Measurements from ENCODE around the gene MICOS13. TPM values are rescaled to one million over a fixed set of nuclear protein-coding genes. Genes with fewer than 3 reads are reported as not detected.

MICOS13 gene
- total RNA-seq, 4 donors from 2014 or later: 37.2 to 67.1 (median 58.1) TPM

GRCh38 chr19:5628461-5628860 is 51.9 kb downstream of the MICOS13 start:
- TF ChIP-seq EP300 (IDR thresholded peaks at IDR 0.05): no peak
- TF ChIP-seq POLR2AphosphoS5 (IDR thresholded peaks at IDR 0.05): no peak
- TF ChIP-seq CTCF (IDR thresholded peaks at IDR 0.05): no peak
- no peak for TF ChIP-seq POLR2A (IDR thresholded peaks at IDR 0.05)
- no peak overlapping the region for H3K27ac ChIP-seq
- 77% methylated on average over 1 of the region's 1 CpG for WGBS
- no peaks in the 10 kb centered on the region for H3K27me3 ChIP-seq
- no peak overlapping the region for H3K4me3 ChIP-seq
- no peak for DNase-seq (ENCODE audit: low spot score in 2 of 2)
- peaks cover 72% of the 10 kb centered on the region for H3K4me1 ChIP-seq
- no peaks in the 10 kb centered on the region for H3K9me3 ChIP-seq
- peaks cover 42% of the 10 kb centered on the region for H3K36me3 ChIP-seq

Other genes starting within 250 kb of the MICOS13 start
- gene ZNRF4, start 225.1 kb downstream of the MICOS13 start, total RNA-seq: not detected
- 100 to 1,000 TPM; 173 to 255 (median 185) TPM for gene TINCR, start 112.6 kb downstream of the MICOS13 start, total RNA-seq
- gene SAFB2, start 57.7 kb downstream of the MICOS13 start, total RNA-seq: 100 to 1,000 TPM in 1 of 4 donors, 10 to 100 TPM in 3; 22.9 to 105 (median 28.8) TPM
- 100 to 1,000 TPM in 1 of 4 donors, 10 to 100 TPM in 3; 46.3 to 181 (median 63.7) TPM for gene SAFB, start 57.4 kb downstream of the MICOS13 start, total RNA-seq
- 10 to 100 TPM; 11.6 to 19.0 (median 15.1) TPM for gene HSD11B1L, start 511 bp upstream of the MICOS13 start, total RNA-seq
- gene RPL36, start 9.8 kb upstream of the MICOS13 start, total RNA-seq: 100 to 1,000 TPM; 420 to 822 (median 688) TPM
- 10 to 100 TPM; 42.1 to 57.4 (median 47.7) TPM for gene LONP1, start 39.6 kb upstream of the MICOS13 start, total RNA-seq
- under 1 TPM in 1 of 4 donors, not detected in 3; 0.24 TPM for gene CATSPERD, start 40.1 kb upstream of the MICOS13 start, total RNA-seq
- gene PRR22, start 104.2 kb upstream of the MICOS13 start, total RNA-seq: 1 to 10 TPM; 2.0 to 5.1 (median 3.6) TPM
- 10 to 100 TPM; 28.8 to 58.5 (median 43.8) TPM for gene DUS3L, start 110.6 kb upstream of the MICOS13 start, total RNA-seq
- gene NRTN, start 124.6 kb upstream of the MICOS13 start, total RNA-seq: 1 to 10 TPM; 3.7 to 9.1 (median 6.6) TPM
- gene FUT6, start 159.2 kb upstream of the MICOS13 start, total RNA-seq: 1 to 10 TPM in 1 of 4 donors, under 1 TPM in 1, not detected in 2; 0.25 to 1.4 TPM
- 1 to 10 TPM in 3 of 4 donors, under 1 TPM in 1; 0.93 to 3.6 (median 1.4) TPM for gene FUT3, start 170.9 kb upstream of the MICOS13 start, total RNA-seq
- gene FUT5, start 190.0 kb upstream of the MICOS13 start, total RNA-seq: under 1 TPM in 1 of 4 donors, not detected in 3; 0.23 TPM
- gene NDUFA11, start 223.3 kb upstream of the MICOS13 start, total RNA-seq: 100 to 1,000 TPM in 3 of 4 donors, 10 to 100 TPM in 1; 80.9 to 245 (median 174) TPM
- 10 to 100 TPM in 2 of 4 donors, 1 to 10 TPM in 2; 7.4 to 15.4 (median 12.0) TPM for gene VMAC, start 224.4 kb upstream of the MICOS13 start, total RNA-seq
- gene CAPS, start 233.7 kb upstream of the MICOS13 start, total RNA-seq: 10 to 100 TPM in 2 of 4 donors, 1 to 10 TPM in 2; 7.2 to 36.5 (median 10.0) TPM

All from suprapubic skin (tissue), 4 donors.